Measurements from ENCODE around the gene RNF207. TPM values are rescaled to one million over a fixed set of nuclear protein-coding genes. Genes with fewer than 3 reads are reported as not detected.

Gene RNF207
- total RNA-seq, 1 donor = 42.7 TPM

DNA sequence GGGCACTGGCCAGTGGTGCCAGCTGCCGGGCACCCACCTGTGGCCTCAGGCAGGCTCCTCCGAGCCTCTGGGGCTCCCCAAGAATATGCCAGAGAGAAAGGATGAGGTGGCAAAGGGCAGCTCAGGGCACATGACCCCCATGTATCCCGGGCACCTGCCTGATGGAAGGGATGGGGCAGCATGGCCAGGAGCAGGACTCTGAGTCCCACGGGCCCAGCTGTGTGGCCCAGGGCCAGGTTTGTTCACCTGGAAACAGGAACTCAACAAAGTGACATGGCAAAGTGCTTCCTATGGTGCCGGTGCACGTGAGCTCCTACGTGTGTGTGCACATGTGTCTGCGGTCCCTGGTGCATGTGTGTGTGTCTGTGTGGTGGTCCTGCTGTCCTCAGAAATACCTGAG, 64.5 kb downstream of the RNF207 start:
- Histone ChIP-seq H3K27ac (ENCODE audit: low read depth, low read length) (no peak overlapping the region), H3K4me2 (ENCODE audit: insufficient read depth, low read length) (no peak overlapping the region), H3K9me3 (ENCODE audit: low read depth, low read length) (no peaks in the 10 kb centered on the region), H3K79me2 (ENCODE audit: insufficient read depth, low read length) (no peaks in the 10 kb centered on the region), H3K27me3 (ENCODE audit: insufficient read depth, low read length) (no peaks in the 10 kb centered on the region), H3K36me3 (ENCODE audit: insufficient read depth, low read length) (no peaks in the 10 kb centered on the region), H3K4me3 (ENCODE audit: insufficient read depth, low read length) (no peak overlapping the region), H4K20me1 (ENCODE audit: insufficient read depth, low read length) (peaks cover 6% of the 10 kb centered on the region), H3K4me1 (ENCODE audit: insufficient read depth, low read length) (peaks cover 7% of the 10 kb centered on the region), H2AFZ (ENCODE audit: low read length) (no peak overlapping the region)
- TF ChIP-seq, protein P1, sequence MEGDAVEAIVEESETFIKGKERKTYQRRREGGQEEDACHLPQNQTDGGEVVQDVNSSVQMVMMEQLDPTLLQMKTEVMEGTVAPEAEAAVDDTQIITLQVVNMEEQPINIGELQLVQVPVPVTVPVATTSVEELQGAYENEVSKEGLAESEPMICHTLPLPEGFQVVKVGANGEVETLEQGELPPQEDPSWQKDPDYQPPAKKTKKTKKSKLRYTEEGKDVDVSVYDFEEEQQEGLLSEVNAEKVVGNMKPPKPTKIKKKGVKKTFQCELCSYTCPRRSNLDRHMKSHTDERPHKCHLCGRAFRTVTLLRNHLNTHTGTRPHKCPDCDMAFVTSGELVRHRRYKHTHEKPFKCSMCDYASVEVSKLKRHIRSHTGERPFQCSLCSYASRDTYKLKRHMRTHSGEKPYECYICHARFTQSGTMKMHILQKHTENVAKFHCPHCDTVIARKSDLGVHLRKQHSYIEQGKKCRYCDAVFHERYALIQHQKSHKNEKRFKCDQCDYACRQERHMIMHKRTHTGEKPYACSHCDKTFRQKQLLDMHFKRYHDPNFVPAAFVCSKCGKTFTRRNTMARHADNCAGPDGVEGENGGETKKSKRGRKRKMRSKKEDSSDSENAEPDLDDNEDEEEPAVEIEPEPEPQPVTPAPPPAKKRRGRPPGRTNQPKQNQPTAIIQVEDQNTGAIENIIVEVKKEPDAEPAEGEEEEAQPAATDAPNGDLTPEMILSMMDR (IDR thresholded peaks at IDR 0.05; ENCODE audit: extremely low read depth, low read depth, low read length) = no peak
- no peak for DNase-seq (ENCODE audit: insufficient read length, low spot score, missing footprints)

Other genes starting within 250 kb of the RNF207 start
- 6.5 and 8.0 TPM in 2 replicates for gene NPHP4, start 213.7 kb upstream of the RNF207 start, total RNA-seq
- gene KCNAB2, start 160.2 kb upstream of the RNF207 start, total RNA-seq = 5.0 and 5.8 TPM in 2 replicates
- gene CHD5, start 25.8 kb upstream of the RNF207 start, total RNA-seq = under 0.01 TPM in 1 of 2 replicates, not detected in the other
- 93.0 and 99.3 TPM in 2 replicates for gene RPL22, start 6.5 kb upstream of the RNF207 start, total RNA-seq
- gene ICMT, start 29.8 kb downstream of the RNF207 start, total RNA-seq = 60.8 and 63.6 TPM in 2 replicates
- not detected in 2 replicates for gene HES3, start 38.1 kb downstream of the RNF207 start, total RNA-seq
- gene GPR153, start 55.0 kb downstream of the RNF207 start, total RNA-seq = 2.9 and 4.0 TPM in 2 replicates
- gene ACOT7, start 187.6 kb downstream of the RNF207 start, total RNA-seq = 9.1 and 10.9 TPM in 2 replicates
- gene HES2, start 213.8 kb downstream of the RNF207 start, total RNA-seq = not detected in 2 replicates
- gene ESPN, start 218.7 kb downstream of the RNF207 start, total RNA-seq = not detected in 2 replicates

All from osteoblast (primary cell).